HG02840 (cell line): Measurements from ENCODE around the gene HMCN1.

Experiments
- ATAC-seq: cut with Tn5 transposase; IDR thresholded peaks from one replicate; pipeline ENCODE4 v1.9.1; 2021; ENCODE audit warnings: mild to moderate bottlenecking, moderate library complexity, moderate number of reproducible peaks; ENCODE audit not compliant: unreplicated experiment, low FRiP score

The HMCN1 gene

GRCh38 chr1:185795181-185795580 is 61.0 kb downstream of the HMCN1 start:
- no peak for ATAC-seq

GRCh38 chr1:185798505-185798904 is 64.3 kb downstream of the HMCN1 start:
- no peak for ATAC-seq

GRCh38 chr1:185803241-185803640 is 69.0 kb downstream of the HMCN1 start:
- ATAC-seq: no peak

GRCh38 chr1:185804206-185804605 is 70.0 kb downstream of the HMCN1 start:
- no peak for ATAC-seq

GRCh38 chr1:185804608-185805007 is 70.4 kb downstream of the HMCN1 start:
- no peak for ATAC-seq

- no peak for ATAC-seq
Measured at GRCh38 chr1:185807275-185807674, 73.1 kb downstream of the HMCN1 start.

- ATAC-seq: no peak
Measured at GRCh38 chr1:185808631-185809030, 74.4 kb downstream of the HMCN1 start.

- ATAC-seq: no peak
Measured at GRCh38 chr1:185811073-185811709, 77.0 kb downstream of the HMCN1 start.

GRCh38 chr1:185812934-185813333 is 78.7 kb downstream of the HMCN1 start:
- no peak for ATAC-seq

GRCh38 chr1:185813401-185813979 is 79.3 kb downstream of the HMCN1 start:
- no peak for ATAC-seq

GRCh38 chr1:185816460-185816859 is 82.3 kb downstream of the HMCN1 start:
- ATAC-seq: no peak

GRCh38 chr1:185819798-185820197 is 85.6 kb downstream of the HMCN1 start:
- ATAC-seq: no peak

- ATAC-seq: no peak
Measured at GRCh38 chr1:185821612-185822385, 87.6 kb downstream of the HMCN1 start.

- ATAC-seq: no peak
Measured at GRCh38 chr1:185823467-185823866, 89.3 kb downstream of the HMCN1 start.

- ATAC-seq: no peak
Measured at GRCh38 chr1:185824106-185824505, 89.9 kb downstream of the HMCN1 start.

GRCh38 chr1:185825556-185825955 is 91.4 kb downstream of the HMCN1 start:
- no peak for ATAC-seq

GRCh38 chr1:185834371-185834905 is 100.2 kb downstream of the HMCN1 start:
- no peak for ATAC-seq

- ATAC-seq: no peak
Measured at GRCh38 chr1:185835191-185835590, 101.0 kb downstream of the HMCN1 start.

GRCh38 chr1:185837711-185838110 is 103.5 kb downstream of the HMCN1 start:
- no peak for ATAC-seq

- no peak for ATAC-seq
Measured at GRCh38 chr1:185838111-185838510, 103.9 kb downstream of the HMCN1 start.

GRCh38 chr1:185840880-185841279 is 106.7 kb downstream of the HMCN1 start:
- ATAC-seq: no peak
